HCT116 (cell line): ENCODE results near the gene WASF2. TPM values are rescaled to one million over a fixed set of nuclear protein-coding genes. Genes with fewer than 3 reads are reported as not detected.

Source experiments
- ATAC-seq: fragments of 200-7000 bp; cut with Tn5 transposase; 2 replicates; pipeline ENCODE4 v1.9.1; 2020; ENCODE audit warnings: mild to moderate bottlenecking, moderate library complexity
- BruUV-seq: library from RNA; stranded (reverse); fragments of 400-500 nt; replicated peaks from 2 replicates; lab custom pipeline; 2021; lab: Mats Ljungman, UMichigan
- CTCF ChIA-PET: fragments of 300-600 bp; sonication (Branson Sonifier 250); formaldehyde crosslinking; loops from one replicate; lab custom pipeline; 2021; ENCODE audit warnings: antibody characterized with exemption; lab: Charles Lee
- POLR2A ChIA-PET: fragments of 300-600, 350-600 bp; sonication (Branson Sonifier 250); formaldehyde crosslinking; loops from one replicate; lab custom pipeline; 2021; ENCODE audit warnings: antibody characterized with exemption; lab: Charles Lee
- RAD21 ChIA-PET, 2 experiments: fragments of 300-600 bp; sonication (Branson Sonifier 250); formaldehyde crosslinking; loops; one replicate each; lab custom pipeline; 2023; ENCODE audit warnings: low total read pairs in 2 of 2; ENCODE audit not compliant: uncharacterized antibody in 2 of 2, unreplicated experiment in 2 of 2, low non-redundant PET in 1 of 2; lab: Charles Lee
- DNase-seq: peaks from one replicate; pipeline ENCODE4 v3.0.0-alpha.2; 2010; ENCODE audit warnings: low read depth, low spot score
- H2AFZ ChIP-seq: fragments of 200-600 bp; shearing (Covaris generic), sonication (generic); 2 replicates; pipeline ENCODE4 v1.6.1; 2017; ENCODE audit warnings: low read depth, mixed run types, mixed read lengths, antibody characterized with exemption, low read length; ENCODE audit not compliant: poor library complexity, severe bottlenecking
- H3K27ac ChIP-seq: 2 replicates; pipeline ENCODE4 v1.5.1; 2012; ENCODE audit warnings: low read depth, low read length
- H3K27me3 ChIP-seq: fragments of 200-600 bp; sonication (generic); 2 replicates; pipeline ENCODE4 v1.6.1; 2016; ENCODE audit warnings: mixed run types, low read length, mixed read lengths; ENCODE audit not compliant: insufficient read depth
- H3K36me3 ChIP-seq, 2 experiments: fragments of 200-500 bp in 1 of 2; fragments of 200-600 bp in 1 of 2; sonication (Bioruptor generic) in 1 of 2; sonication (generic) in 1 of 2; 2 replicates each; pipeline versions ENCODE4 v1.5.1 to v1.6.1; 2014 to 2016; ENCODE audit warnings: low read length in 2 of 2, inconsistent platforms in 1 of 2, mixed read lengths in 1 of 2, mixed run types in 1 of 2; ENCODE audit not compliant: insufficient read depth in 2 of 2, control insufficient read depth in 1 of 2
- H3K4me1 ChIP-seq, 2 experiments: fragments of 200-600 bp in 1 of 2; sonication (generic) in 1 of 2; 2 replicates each; pipeline versions ENCODE4 v1.5.1 to v1.6.1; 2012 to 2017; ENCODE audit warnings: low read length in 2 of 2, inconsistent platforms in 1 of 2, mild to moderate bottlenecking in 1 of 2, mixed read lengths in 1 of 2, mixed run types in 1 of 2, moderate library complexity in 1 of 2; ENCODE audit not compliant: insufficient read depth in 2 of 2, control insufficient read depth in 1 of 2
- H3K4me2 ChIP-seq: fragments of 200-600 bp; sonication (generic); 2 replicates; pipeline ENCODE4 v1.6.1; 2017; ENCODE audit warnings: mixed run types, low read length, mixed read lengths
- H3K4me3 ChIP-seq, 2 experiments: fragments of 200-600 bp in 1 of 2; sonication (generic) in 1 of 2; replicated peaks in 1 of 2; 2 replicates each; pipeline ENCODE4 v1.5.1; 2011 to 2016; ENCODE audit warnings: low read length in 2 of 2, control low read depth in 1 of 2, low read depth in 1 of 2, mild to moderate bottlenecking in 1 of 2, mixed read lengths in 1 of 2, mixed run types in 1 of 2
- H3K79me2 ChIP-seq: fragments of 200-600 bp; sonication (generic); 2 replicates; pipeline ENCODE4 v1.6.1; 2017; ENCODE audit warnings: mild to moderate bottlenecking, mixed run types, low read length, moderate library complexity, mixed read lengths; ENCODE audit not compliant: insufficient read depth
- H3K9ac ChIP-seq: fragments of 200-600 bp; sonication (generic); 2 replicates; pipeline ENCODE4 v1.6.1; 2016; ENCODE audit warnings: low read length, mixed read lengths
- H3K9me2 ChIP-seq: fragments of 200-600 bp; sonication (generic), shearing (Covaris generic); 2 replicates; pipeline ENCODE4 v1.6.1; 2017; ENCODE audit warnings: mixed run types, mild to moderate bottlenecking, moderate library complexity; ENCODE audit not compliant: insufficient read depth
- H3K9me3 ChIP-seq, 2 experiments: fragments of 200-500 bp in 1 of 2; fragments of 200-600 bp in 1 of 2; sonication (Bioruptor generic) in 1 of 2; sonication (generic) in 1 of 2; 2 replicates each; pipeline ENCODE4 v1.6.1; 2014 to 2017; ENCODE audit warnings: low read length in 2 of 2, mixed read lengths in 2 of 2, inconsistent platforms in 1 of 2, low read depth in 1 of 2, mild to moderate bottlenecking in 1 of 2, mixed run types in 1 of 2, moderate library complexity in 1 of 2; ENCODE audit not compliant: control insufficient read depth in 1 of 2, insufficient read depth in 1 of 2
- H4K20me1 ChIP-seq: fragments of 200-600 bp; sonication (generic), shearing (Covaris generic); 2 replicates; pipeline ENCODE4 v1.6.1; 2017; ENCODE audit warnings: mixed run types, mild to moderate bottlenecking, moderate library complexity; ENCODE audit not compliant: insufficient read depth
- CBX3 ChIP-seq: IDR thresholded peaks from 2 replicates; pipeline ENCODE4 v1.6.1; 2012; ENCODE audit warnings: low read depth
- CEBPB ChIP-seq: IDR thresholded peaks from 2 replicates; pipeline ENCODE4 v1.6.1; 2012; ENCODE audit warnings: low read depth
- CTCF ChIP-seq, 3 experiments: fragments of 200-600 bp in 1 of 3; sonication (generic) in 1 of 3; IDR thresholded peaks in 2 of 3; conservative IDR thresholded peaks in 1 of 3; 2 replicates each; pipeline ENCODE4 v1.5.1; 2012 to 2017; ENCODE audit warnings: low read depth in 2 of 3, low read length in 2 of 3, antibody characterized with exemption in 1 of 3, borderline replicate concordance in 1 of 3, control low read depth in 1 of 3, mild to moderate bottlenecking in 1 of 3, mixed read lengths in 1 of 3, mixed run types in 1 of 3, moderate library complexity in 1 of 3; ENCODE audit not compliant: insufficient read depth in 1 of 3
- EGR1 ChIP-seq: IDR thresholded peaks from 2 replicates; pipeline ENCODE4 v1.6.1; 2012; ENCODE audit warnings: low read depth
- EZH2 ChIP-seq: fragments of 200-600 bp; sonication (generic); IDR thresholded peaks from 2 replicates; pipeline ENCODE4 v1.6.1; 2017; ENCODE audit warnings: antibody characterized with exemption, mixed run types
- MAX ChIP-seq: IDR thresholded peaks from 2 replicates; pipeline ENCODE4 v1.6.1; 2012
- POLR2A ChIP-seq: IDR thresholded peaks from 2 replicates; pipeline ENCODE4 v1.7.0; 2011; ENCODE audit warnings: borderline replicate concordance; ENCODE audit not compliant: insufficient read depth, insufficient read length; ENCODE audit errors: extremely low read depth
- RAD21 ChIP-seq: IDR thresholded peaks from 2 replicates; pipeline ENCODE4 v1.6.1; 2012; ENCODE audit warnings: low read depth, mild to moderate bottlenecking
- SIN3A ChIP-seq: IDR thresholded peaks from 2 replicates; pipeline ENCODE4 v1.6.1; 2012; ENCODE audit warnings: low read depth
- SRF ChIP-seq: IDR thresholded peaks from 2 replicates; pipeline ENCODE4 v1.6.1; 2012; ENCODE audit warnings: low read depth
- YY1 ChIP-seq: IDR thresholded peaks from 2 replicates; pipeline ENCODE4 v1.6.1; 2011; ENCODE audit warnings: low read length, low read depth, moderate library complexity, mild to moderate bottlenecking; ENCODE audit not compliant: insufficient replicate concordance; ENCODE audit errors: extremely low read depth
- ZNF274 ChIP-seq: fragments of 200-500 bp; sonication (Bioruptor generic); IDR thresholded peaks from 2 replicates; pipeline ENCODE4 v1.6.1; 2014; ENCODE audit warnings: mild to moderate bottlenecking, low read depth, low read length, inconsistent platforms
- intact Hi-C: fragments of 100-400 bp; cut with micrococcal nuclease; formaldehyde crosslinking; loops from 2 replicates; pipeline ENCODE4 v1.10.0; 2022
- total RNA-seq: library from RNA; stranded (reverse); gene quantifications from one replicate; pipeline ENCODE4 v1.2.1, GENCODE V29; 2021; ENCODE audit not compliant: unreplicated experiment
- TF ChIP-seq, protein P1 (sequence below): IDR thresholded peaks from 2 replicates; pipeline ENCODE4 v1.6.1; 2012; ENCODE audit warnings: low read depth
- TF ChIP-seq, protein P2 (sequence below): IDR thresholded peaks from 2 replicates; pipeline ENCODE4 v1.6.1; 2012

WASF2 gene
- total RNA-seq, 1 experiment from 2014 or later: 111 TPM

GRCh38 chr1:27360159-27361043 is 129.6 kb downstream of the WASF2 start:
- ChIA-PET RAD21 (no interaction called here), CTCF (no interaction called here)
- Histone ChIP-seq H4K20me1 (no peaks in the 10 kb centered on the region), H3K36me3 (peaks cover 0 to 8% of the 10 kb centered on the region in 2 experiments; a peak in 1 of 4 replicates), H3K9ac (no peak overlapping the region), H3K79me2 (peaks cover 3% of the 10 kb centered on the region; the same call in 1 of the 2 replicates), H3K9me3 (no peaks in the 10 kb centered on the region), H3K4me2 (no peak overlapping the region), H3K27ac (no peak overlapping the region), H3K4me3 (no peak overlapping the region), H3K9me2 (no peaks in the 10 kb centered on the region), H3K4me1 (peaks cover 12 to 20% of the 10 kb centered on the region in 2 experiments; a peak in 3 of 4 replicates)
- ATAC-seq (no peak), DNase-seq (no peak)
- BruUV-seq: no TSS peak
- no peak for TF ChIP-seq YY1
- TF ChIP-seq SIN3A: no peak
- no peak for TF ChIP-seq SRF
- no peak for TF ChIP-seq CBX3
- TF ChIP-seq RAD21: no peak
- no peak for TF ChIP-seq EGR1
- TF ChIP-seq, protein P1, sequence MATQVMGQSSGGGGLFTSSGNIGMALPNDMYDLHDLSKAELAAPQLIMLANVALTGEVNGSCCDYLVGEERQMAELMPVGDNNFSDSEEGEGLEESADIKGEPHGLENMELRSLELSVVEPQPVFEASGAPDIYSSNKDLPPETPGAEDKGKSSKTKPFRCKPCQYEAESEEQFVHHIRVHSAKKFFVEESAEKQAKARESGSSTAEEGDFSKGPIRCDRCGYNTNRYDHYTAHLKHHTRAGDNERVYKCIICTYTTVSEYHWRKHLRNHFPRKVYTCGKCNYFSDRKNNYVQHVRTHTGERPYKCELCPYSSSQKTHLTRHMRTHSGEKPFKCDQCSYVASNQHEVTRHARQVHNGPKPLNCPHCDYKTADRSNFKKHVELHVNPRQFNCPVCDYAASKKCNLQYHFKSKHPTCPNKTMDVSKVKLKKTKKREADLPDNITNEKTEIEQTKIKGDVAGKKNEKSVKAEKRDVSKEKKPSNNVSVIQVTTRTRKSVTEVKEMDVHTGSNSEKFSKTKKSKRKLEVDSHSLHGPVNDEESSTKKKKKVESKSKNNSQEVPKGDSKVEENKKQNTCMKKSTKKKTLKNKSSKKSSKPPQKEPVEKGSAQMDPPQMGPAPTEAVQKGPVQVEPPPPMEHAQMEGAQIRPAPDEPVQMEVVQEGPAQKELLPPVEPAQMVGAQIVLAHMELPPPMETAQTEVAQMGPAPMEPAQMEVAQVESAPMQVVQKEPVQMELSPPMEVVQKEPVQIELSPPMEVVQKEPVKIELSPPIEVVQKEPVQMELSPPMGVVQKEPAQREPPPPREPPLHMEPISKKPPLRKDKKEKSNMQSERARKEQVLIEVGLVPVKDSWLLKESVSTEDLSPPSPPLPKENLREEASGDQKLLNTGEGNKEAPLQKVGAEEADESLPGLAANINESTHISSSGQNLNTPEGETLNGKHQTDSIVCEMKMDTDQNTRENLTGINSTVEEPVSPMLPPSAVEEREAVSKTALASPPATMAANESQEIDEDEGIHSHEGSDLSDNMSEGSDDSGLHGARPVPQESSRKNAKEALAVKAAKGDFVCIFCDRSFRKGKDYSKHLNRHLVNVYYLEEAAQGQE: no peak
- TF ChIP-seq, protein P2, sequence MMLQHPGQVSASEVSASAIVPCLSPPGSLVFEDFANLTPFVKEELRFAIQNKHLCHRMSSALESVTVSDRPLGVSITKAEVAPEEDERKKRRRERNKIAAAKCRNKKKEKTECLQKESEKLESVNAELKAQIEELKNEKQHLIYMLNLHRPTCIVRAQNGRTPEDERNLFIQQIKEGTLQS: no peak
- no peak for TF ChIP-seq POLR2A
- TF ChIP-seq CEBPB: no peak
- TF ChIP-seq EZH2: no peak
- TF ChIP-seq CTCF (IDR thresholded peaks at IDR 0.05 in 2 of 3, conservative IDR thresholded peaks at IDR 0.05 in 1 of 3; ENCODE audit: borderline replicate concordance in 1 of 3, insufficient read depth in 1 of 3, low read depth in 2 of 3, low read length in 2 of 3): no peak
- TF ChIP-seq ZNF274: no peak
- no peak for TF ChIP-seq MAX
- TF ChIP-seq, all 23 proteins: peak for 0
- intact Hi-C loops: no loop called here
- no peaks in the 10 kb centered on the region for H3K27me3 ChIP-seq
- POLR2A ChIA-PET: no interaction called here
- H2AFZ ChIP-seq: no peak overlapping the region
